HCT116 (cell line): ENCODE results near the gene NDUFS7. TPM values are rescaled to one million over a fixed set of nuclear protein-coding genes. Genes with fewer than 3 reads are reported as not detected.

Experiments
- ATAC-seq: fragments of 200-7000 bp; cut with Tn5 transposase; 2 replicates; pipeline ENCODE4 v1.9.1; 2020; ENCODE audit warnings: mild to moderate bottlenecking, moderate library complexity
- BruUV-seq: library from RNA; stranded (reverse); fragments of 400-500 nt; replicated peaks from 2 replicates; lab custom pipeline; 2021; lab: Mats Ljungman, UMichigan
- CTCF ChIA-PET: fragments of 300-600 bp; sonication (Branson Sonifier 250); formaldehyde crosslinking; loops from one replicate; lab custom pipeline; 2021; ENCODE audit warnings: antibody characterized with exemption; lab: Charles Lee
- POLR2A ChIA-PET: fragments of 300-600, 350-600 bp; sonication (Branson Sonifier 250); formaldehyde crosslinking; loops from one replicate; lab custom pipeline; 2021; ENCODE audit warnings: antibody characterized with exemption; lab: Charles Lee
- RAD21 ChIA-PET, 2 experiments: fragments of 300-600 bp; sonication (Branson Sonifier 250); formaldehyde crosslinking; loops; one replicate each; lab custom pipeline; 2023; ENCODE audit warnings: low total read pairs in 2 of 2; ENCODE audit not compliant: uncharacterized antibody in 2 of 2, unreplicated experiment in 2 of 2, low non-redundant PET in 1 of 2; lab: Charles Lee
- DNase-seq: peaks from one replicate; pipeline ENCODE4 v3.0.0-alpha.2; 2010; ENCODE audit warnings: low read depth, low spot score
- H2AFZ ChIP-seq: fragments of 200-600 bp; shearing (Covaris generic), sonication (generic); 2 replicates; pipeline ENCODE4 v1.6.1; 2017; ENCODE audit warnings: low read depth, mixed run types, mixed read lengths, antibody characterized with exemption, low read length; ENCODE audit not compliant: poor library complexity, severe bottlenecking
- H3K27ac ChIP-seq: 2 replicates; pipeline ENCODE4 v1.5.1; 2012; ENCODE audit warnings: low read depth, low read length
- H3K27me3 ChIP-seq: fragments of 200-600 bp; sonication (generic); 2 replicates; pipeline ENCODE4 v1.6.1; 2016; ENCODE audit warnings: mixed run types, low read length, mixed read lengths; ENCODE audit not compliant: insufficient read depth
- H3K36me3 ChIP-seq, 2 experiments: fragments of 200-500 bp in 1 of 2; fragments of 200-600 bp in 1 of 2; sonication (Bioruptor generic) in 1 of 2; sonication (generic) in 1 of 2; 2 replicates each; pipeline versions ENCODE4 v1.5.1 to v1.6.1; 2014 to 2016; ENCODE audit warnings: low read length in 2 of 2, inconsistent platforms in 1 of 2, mixed read lengths in 1 of 2, mixed run types in 1 of 2; ENCODE audit not compliant: insufficient read depth in 2 of 2, control insufficient read depth in 1 of 2
- H3K4me1 ChIP-seq, 2 experiments: fragments of 200-600 bp in 1 of 2; sonication (generic) in 1 of 2; 2 replicates each; pipeline versions ENCODE4 v1.5.1 to v1.6.1; 2012 to 2017; ENCODE audit warnings: low read length in 2 of 2, inconsistent platforms in 1 of 2, mild to moderate bottlenecking in 1 of 2, mixed read lengths in 1 of 2, mixed run types in 1 of 2, moderate library complexity in 1 of 2; ENCODE audit not compliant: insufficient read depth in 2 of 2, control insufficient read depth in 1 of 2
- H3K4me2 ChIP-seq: fragments of 200-600 bp; sonication (generic); 2 replicates; pipeline ENCODE4 v1.6.1; 2017; ENCODE audit warnings: mixed run types, low read length, mixed read lengths
- H3K4me3 ChIP-seq, 2 experiments: fragments of 200-600 bp in 1 of 2; sonication (generic) in 1 of 2; replicated peaks in 1 of 2; 2 replicates each; pipeline ENCODE4 v1.5.1; 2011 to 2016; ENCODE audit warnings: low read length in 2 of 2, control low read depth in 1 of 2, low read depth in 1 of 2, mild to moderate bottlenecking in 1 of 2, mixed read lengths in 1 of 2, mixed run types in 1 of 2
- H3K79me2 ChIP-seq: fragments of 200-600 bp; sonication (generic); 2 replicates; pipeline ENCODE4 v1.6.1; 2017; ENCODE audit warnings: mild to moderate bottlenecking, mixed run types, low read length, moderate library complexity, mixed read lengths; ENCODE audit not compliant: insufficient read depth
- H3K9ac ChIP-seq: fragments of 200-600 bp; sonication (generic); 2 replicates; pipeline ENCODE4 v1.6.1; 2016; ENCODE audit warnings: low read length, mixed read lengths
- H3K9me2 ChIP-seq: fragments of 200-600 bp; sonication (generic), shearing (Covaris generic); 2 replicates; pipeline ENCODE4 v1.6.1; 2017; ENCODE audit warnings: mixed run types, mild to moderate bottlenecking, moderate library complexity; ENCODE audit not compliant: insufficient read depth
- H3K9me3 ChIP-seq, 2 experiments: fragments of 200-500 bp in 1 of 2; fragments of 200-600 bp in 1 of 2; sonication (Bioruptor generic) in 1 of 2; sonication (generic) in 1 of 2; 2 replicates each; pipeline ENCODE4 v1.6.1; 2014 to 2017; ENCODE audit warnings: low read length in 2 of 2, mixed read lengths in 2 of 2, inconsistent platforms in 1 of 2, low read depth in 1 of 2, mild to moderate bottlenecking in 1 of 2, mixed run types in 1 of 2, moderate library complexity in 1 of 2; ENCODE audit not compliant: control insufficient read depth in 1 of 2, insufficient read depth in 1 of 2
- H4K20me1 ChIP-seq: fragments of 200-600 bp; sonication (generic), shearing (Covaris generic); 2 replicates; pipeline ENCODE4 v1.6.1; 2017; ENCODE audit warnings: mixed run types, mild to moderate bottlenecking, moderate library complexity; ENCODE audit not compliant: insufficient read depth
- ATF3 ChIP-seq: IDR thresholded peaks from 2 replicates; pipeline ENCODE4 v1.6.1; 2012
- CEBPB ChIP-seq: IDR thresholded peaks from 2 replicates; pipeline ENCODE4 v1.6.1; 2012; ENCODE audit warnings: low read depth
- EGR1 ChIP-seq: IDR thresholded peaks from 2 replicates; pipeline ENCODE4 v1.6.1; 2012; ENCODE audit warnings: low read depth
- ELF1 ChIP-seq: IDR thresholded peaks from 2 replicates; pipeline ENCODE4 v1.6.1; 2012; ENCODE audit warnings: low read depth, borderline replicate concordance
- FOSL1 ChIP-seq: IDR thresholded peaks from 2 replicates; pipeline ENCODE4 v1.6.1; 2012; ENCODE audit warnings: low read depth
- RAD21 ChIP-seq: IDR thresholded peaks from 2 replicates; pipeline ENCODE4 v1.6.1; 2012; ENCODE audit warnings: low read depth, mild to moderate bottlenecking
- TCF7L2 ChIP-seq: IDR thresholded peaks from 2 replicates; pipeline ENCODE4 v1.7.0; 2011; ENCODE audit warnings: borderline replicate concordance, inconsistent platforms; ENCODE audit not compliant: insufficient read depth, insufficient read length; ENCODE audit errors: extremely low read depth
- YY1 ChIP-seq: IDR thresholded peaks from 2 replicates; pipeline ENCODE4 v1.6.1; 2011; ENCODE audit warnings: low read length, low read depth, moderate library complexity, mild to moderate bottlenecking; ENCODE audit not compliant: insufficient replicate concordance; ENCODE audit errors: extremely low read depth
- ZBTB33 ChIP-seq: IDR thresholded peaks from 2 replicates; pipeline ENCODE4 v1.6.1; 2011; ENCODE audit warnings: mild to moderate bottlenecking, low read length, moderate library complexity; ENCODE audit not compliant: insufficient replicate concordance; ENCODE audit errors: extremely low read depth
- intact Hi-C: fragments of 100-400 bp; cut with micrococcal nuclease; formaldehyde crosslinking; loops from 2 replicates; pipeline ENCODE4 v1.10.0; 2022
- total RNA-seq: library from RNA; stranded (reverse); gene quantifications from one replicate; pipeline ENCODE4 v1.2.1, GENCODE V29; 2021; ENCODE audit not compliant: unreplicated experiment
- TF ChIP-seq, protein P1 (sequence below): IDR thresholded peaks from 2 replicates; pipeline ENCODE4 v1.6.1; 2012; ENCODE audit warnings: low read depth
- TF ChIP-seq, protein P2 (sequence below): IDR thresholded peaks from 2 replicates; pipeline ENCODE4 v1.6.1; 2012

Gene NDUFS7
- total RNA-seq, 1 experiment from 2014 or later = 114 TPM

- TF ChIP-seq, protein P1, sequence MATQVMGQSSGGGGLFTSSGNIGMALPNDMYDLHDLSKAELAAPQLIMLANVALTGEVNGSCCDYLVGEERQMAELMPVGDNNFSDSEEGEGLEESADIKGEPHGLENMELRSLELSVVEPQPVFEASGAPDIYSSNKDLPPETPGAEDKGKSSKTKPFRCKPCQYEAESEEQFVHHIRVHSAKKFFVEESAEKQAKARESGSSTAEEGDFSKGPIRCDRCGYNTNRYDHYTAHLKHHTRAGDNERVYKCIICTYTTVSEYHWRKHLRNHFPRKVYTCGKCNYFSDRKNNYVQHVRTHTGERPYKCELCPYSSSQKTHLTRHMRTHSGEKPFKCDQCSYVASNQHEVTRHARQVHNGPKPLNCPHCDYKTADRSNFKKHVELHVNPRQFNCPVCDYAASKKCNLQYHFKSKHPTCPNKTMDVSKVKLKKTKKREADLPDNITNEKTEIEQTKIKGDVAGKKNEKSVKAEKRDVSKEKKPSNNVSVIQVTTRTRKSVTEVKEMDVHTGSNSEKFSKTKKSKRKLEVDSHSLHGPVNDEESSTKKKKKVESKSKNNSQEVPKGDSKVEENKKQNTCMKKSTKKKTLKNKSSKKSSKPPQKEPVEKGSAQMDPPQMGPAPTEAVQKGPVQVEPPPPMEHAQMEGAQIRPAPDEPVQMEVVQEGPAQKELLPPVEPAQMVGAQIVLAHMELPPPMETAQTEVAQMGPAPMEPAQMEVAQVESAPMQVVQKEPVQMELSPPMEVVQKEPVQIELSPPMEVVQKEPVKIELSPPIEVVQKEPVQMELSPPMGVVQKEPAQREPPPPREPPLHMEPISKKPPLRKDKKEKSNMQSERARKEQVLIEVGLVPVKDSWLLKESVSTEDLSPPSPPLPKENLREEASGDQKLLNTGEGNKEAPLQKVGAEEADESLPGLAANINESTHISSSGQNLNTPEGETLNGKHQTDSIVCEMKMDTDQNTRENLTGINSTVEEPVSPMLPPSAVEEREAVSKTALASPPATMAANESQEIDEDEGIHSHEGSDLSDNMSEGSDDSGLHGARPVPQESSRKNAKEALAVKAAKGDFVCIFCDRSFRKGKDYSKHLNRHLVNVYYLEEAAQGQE = no peak
- no peak for TF ChIP-seq YY1
- no peak for TF ChIP-seq RAD21
- no peak for TF ChIP-seq ATF3
- no peak for TF ChIP-seq ZBTB33
Observed at GRCh38 chr19:1384478-1385110, 887 bp downstream of the NDUFS7 start (continued).

- CTCF ChIA-PET = no interaction called here
- BruUV-seq = no TSS peak
- TF ChIP-seq TCF7L2 (no peak), ZBTB33 (no peak), EGR1 (no peak), ELF1 (no peak), FOSL1 (no peak), CEBPB (no peak)
- TF ChIP-seq, protein P2, sequence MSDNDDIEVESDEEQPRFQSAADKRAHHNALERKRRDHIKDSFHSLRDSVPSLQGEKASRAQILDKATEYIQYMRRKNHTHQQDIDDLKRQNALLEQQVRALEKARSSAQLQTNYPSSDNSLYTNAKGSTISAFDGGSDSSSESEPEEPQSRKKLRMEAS = no peak
Observed at GRCh38 chr19:1385816-1386215, 2.1 kb downstream of the NDUFS7 start.

More at GRCh38 chr19:1385816-1386215, 2.1 kb downstream of the NDUFS7 start:
- Histone ChIP-seq H3K9me2 (no peaks in the 10 kb centered on the region), H4K20me1 (no peaks in the 10 kb centered on the region), H3K4me2 (no peak overlapping the region), H3K9ac (no peak overlapping the region), H3K4me3 (no peak overlapping the region), H3K4me1 (peaks cover 5 to 16% of the 10 kb centered on the region in 2 experiments), H3K36me3 (peaks cover 0 to 8% of the 10 kb centered on the region in 2 experiments; a peak in 2 of 4 replicates), H2AFZ (no peak overlapping the region), H3K27ac (no peak overlapping the region), H3K9me3 (no peaks in the 10 kb centered on the region), H3K79me2 (peaks cover 15% of the 10 kb centered on the region), H3K27me3 (no peaks in the 10 kb centered on the region)
- intact Hi-C loops = no loop called here
- ChIA-PET RAD21 (no interaction called here), POLR2A (no interaction called here)
- no peak for ATAC-seq
- no peak for DNase-seq
